Panc1 (cell line): ENCODE results near the gene BRF1. TPM values are rescaled to one million over a fixed set of nuclear protein-coding genes. Genes with fewer than 3 reads are reported as not detected.

Experiments used
- ATAC-seq: fragments of 200-7000 bp; cut with Tn5 transposase; 2 replicates; pipeline ENCODE4 v1.9.1; 2020; ENCODE audit warnings: mild to moderate bottlenecking, moderate library complexity
- BruUV-seq: library from RNA; stranded (reverse); fragments of 400-500 nt; replicated peaks from 2 replicates; lab custom pipeline; 2021; lab: Mats Ljungman, UMichigan
- CTCF ChIA-PET: fragments of 300-600 bp; sonication (Branson Sonifier 250); formaldehyde crosslinking; loops from one replicate; lab custom pipeline; 2022; ENCODE audit warnings: antibody characterized with exemption; lab: Charles Lee
- POLR2A ChIA-PET: fragments of 300-600 bp; sonication (Branson Sonifier 250); formaldehyde crosslinking; loops from one replicate; lab custom pipeline; 2022; ENCODE audit warnings: antibody characterized with exemption; lab: Charles Lee
- DNase-seq: peaks from one replicate; pipeline ENCODE4 v3.0.0-alpha.2; 2010; ENCODE audit warnings: low read depth, low spot score
- H3K27ac ChIP-seq: 2 replicates; pipeline ENCODE4 v1.5.1; 2011; ENCODE audit warnings: mild to moderate bottlenecking, low read length, inconsistent platforms
- H3K27me3 ChIP-seq: fragments of 200-500 bp; sonication (Bioruptor generic); 2 replicates; pipeline ENCODE4 v1.6.0; 2014; ENCODE audit warnings: low read length, inconsistent platforms; ENCODE audit not compliant: control insufficient read depth, insufficient read depth
- H3K36me3 ChIP-seq: fragments of 200-500 bp; sonication (Bioruptor generic); 2 replicates; pipeline ENCODE4 v1.5.1; 2014; ENCODE audit warnings: inconsistent platforms, mild to moderate bottlenecking, low read length, moderate library complexity; ENCODE audit not compliant: control insufficient read depth, insufficient read depth
- H3K4me1 ChIP-seq: 2 replicates; pipeline ENCODE4 v1.5.1; 2011; ENCODE audit warnings: inconsistent platforms, mild to moderate bottlenecking, low read length, moderate library complexity; ENCODE audit not compliant: control insufficient read depth, insufficient read depth
- H3K4me3 ChIP-seq, 2 experiments: 2 replicates each; pipeline ENCODE4 v1.5.1; 2011 to 2012; ENCODE audit warnings: low read depth in 2 of 2, low read length in 2 of 2, mild to moderate bottlenecking in 2 of 2, inconsistent platforms in 1 of 2, moderate library complexity in 1 of 2
- H3K9me3 ChIP-seq: fragments of 200-500 bp; sonication (Bioruptor generic); 2 replicates; pipeline ENCODE4 v1.5.1; 2014; ENCODE audit warnings: low read depth, mild to moderate bottlenecking, inconsistent platforms, low read length, moderate library complexity; ENCODE audit not compliant: control insufficient read depth, insufficient read depth
- POLR2AphosphoS5 ChIP-seq: IDR thresholded peaks from 2 replicates; pipeline ENCODE4 v1.6.1; 2012; ENCODE audit warnings: mild to moderate bottlenecking, low read depth, low read length, moderate library complexity
- SIN3A ChIP-seq: IDR thresholded peaks from 2 replicates; pipeline ENCODE4 v1.6.1; 2012; ENCODE audit warnings: low read depth, mild to moderate bottlenecking, low read length, moderate library complexity, borderline replicate concordance; ENCODE audit not compliant: insufficient read depth
- TCF7L2 ChIP-seq: IDR thresholded peaks from 2 replicates; pipeline ENCODE4 v1.6.1; 2011; ENCODE audit warnings: mild to moderate bottlenecking, low read depth, low read length, inconsistent platforms
- in situ Hi-C: cut with HindIII; loops from 2 replicates; pipeline ENCODE4 v1.10.0; 2016; ENCODE audit warnings: low sequenced_read_pairs, low pct_unique_long_range_greater_than_20kb
- intact Hi-C: fragments of 100-400 bp; cut with micrococcal nuclease; formaldehyde crosslinking; loops from one replicate; pipeline ENCODE4 v1.10.0; 2022; ENCODE audit not compliant: unreplicated experiment
- total RNA-seq: library from RNA; stranded (reverse); gene quantifications from one replicate; pipeline ENCODE4 v1.2.1, GENCODE V29; 2021; ENCODE audit not compliant: unreplicated experiment
- TF ChIP-seq, protein P1 (sequence below), 2 experiments: IDR thresholded peaks; 2 replicates each; pipeline ENCODE4 v1.6.1; 2011 to 2012; ENCODE audit warnings: low read depth in 2 of 2, control low read depth in 1 of 2, low read length in 1 of 2, mild to moderate bottlenecking in 1 of 2, moderate library complexity in 1 of 2; ENCODE audit not compliant: insufficient read depth in 1 of 2
- TF ChIP-seq, protein P2 (sequence below): fragments of 450-650 bp; IDR thresholded peaks from 2 replicates; pipeline ENCODE4 v1.5.1; 2017; ENCODE audit warnings: mild to moderate bottlenecking

Gene BRF1
- total RNA-seq, 1 experiment from 2014 or later: 25.0 TPM

DNA sequence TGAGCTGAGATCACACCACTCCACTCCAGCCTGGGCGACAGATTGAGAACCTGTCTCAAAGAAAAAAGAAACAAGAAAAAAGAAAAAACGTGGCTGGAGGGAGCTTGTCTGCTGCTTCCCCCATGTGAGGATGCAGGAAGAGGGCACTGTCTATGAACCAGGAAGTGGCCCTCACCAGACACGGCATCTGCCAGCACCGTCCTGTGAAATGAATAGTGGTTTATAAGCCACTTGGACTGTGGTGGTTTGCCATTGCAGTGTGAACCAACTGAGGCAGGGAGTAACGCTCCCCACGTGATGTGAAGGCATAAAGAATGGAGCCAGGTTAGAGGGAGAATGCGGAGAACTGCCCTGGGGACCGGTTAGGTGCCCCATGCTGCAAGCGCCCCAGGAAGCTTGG, 4.5 kb upstream of the BRF1 start:
- in situ Hi-C loops: no loop called here
- CTCF ChIA-PET: no interaction called here

DNA sequence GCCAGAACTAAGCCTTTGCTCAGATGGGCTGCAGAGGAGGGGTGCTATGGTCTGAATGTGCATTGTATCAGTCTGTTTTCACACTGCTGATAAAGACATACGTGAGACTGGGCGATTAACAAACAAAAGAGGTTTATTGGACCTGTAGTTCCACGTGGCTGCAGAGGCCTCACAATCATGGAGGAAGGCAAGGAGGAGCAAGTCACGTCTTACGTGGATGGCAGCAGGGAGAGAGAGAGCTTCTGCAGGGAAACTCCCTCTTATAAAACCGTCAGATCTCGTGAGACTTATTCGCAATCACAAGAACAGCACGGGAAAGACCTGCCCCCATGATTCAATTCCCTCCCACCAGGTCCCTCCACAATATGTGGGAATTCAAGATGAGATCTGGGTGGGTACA, 3.8 kb upstream of the BRF1 start:
- no peaks in the 10 kb centered on the region for H3K9me3 ChIP-seq
- H3K4me3 ChIP-seq: no peak overlapping the region
- no peaks in the 10 kb centered on the region for H3K27me3 ChIP-seq
- H3K4me1 ChIP-seq: no peaks in the 10 kb centered on the region
- H3K27ac ChIP-seq: no peak overlapping the region
- ChIA-PET CTCF (no interaction called here), POLR2A (no interaction called here)
- intact Hi-C loops (no loop called here), in situ Hi-C loops (no loop called here)
- H3K36me3 ChIP-seq: no peaks in the 10 kb centered on the region; the same call in 1 of the 2 replicates
- BruUV-seq: TSS peak; percentile 64
- ATAC-seq (no peak), DNase-seq (no peak)
- TF ChIP-seq TCF7L2 (no peak), SIN3A (no peak), POLR2AphosphoS5 (no peak)
- TF ChIP-seq, protein P1, sequence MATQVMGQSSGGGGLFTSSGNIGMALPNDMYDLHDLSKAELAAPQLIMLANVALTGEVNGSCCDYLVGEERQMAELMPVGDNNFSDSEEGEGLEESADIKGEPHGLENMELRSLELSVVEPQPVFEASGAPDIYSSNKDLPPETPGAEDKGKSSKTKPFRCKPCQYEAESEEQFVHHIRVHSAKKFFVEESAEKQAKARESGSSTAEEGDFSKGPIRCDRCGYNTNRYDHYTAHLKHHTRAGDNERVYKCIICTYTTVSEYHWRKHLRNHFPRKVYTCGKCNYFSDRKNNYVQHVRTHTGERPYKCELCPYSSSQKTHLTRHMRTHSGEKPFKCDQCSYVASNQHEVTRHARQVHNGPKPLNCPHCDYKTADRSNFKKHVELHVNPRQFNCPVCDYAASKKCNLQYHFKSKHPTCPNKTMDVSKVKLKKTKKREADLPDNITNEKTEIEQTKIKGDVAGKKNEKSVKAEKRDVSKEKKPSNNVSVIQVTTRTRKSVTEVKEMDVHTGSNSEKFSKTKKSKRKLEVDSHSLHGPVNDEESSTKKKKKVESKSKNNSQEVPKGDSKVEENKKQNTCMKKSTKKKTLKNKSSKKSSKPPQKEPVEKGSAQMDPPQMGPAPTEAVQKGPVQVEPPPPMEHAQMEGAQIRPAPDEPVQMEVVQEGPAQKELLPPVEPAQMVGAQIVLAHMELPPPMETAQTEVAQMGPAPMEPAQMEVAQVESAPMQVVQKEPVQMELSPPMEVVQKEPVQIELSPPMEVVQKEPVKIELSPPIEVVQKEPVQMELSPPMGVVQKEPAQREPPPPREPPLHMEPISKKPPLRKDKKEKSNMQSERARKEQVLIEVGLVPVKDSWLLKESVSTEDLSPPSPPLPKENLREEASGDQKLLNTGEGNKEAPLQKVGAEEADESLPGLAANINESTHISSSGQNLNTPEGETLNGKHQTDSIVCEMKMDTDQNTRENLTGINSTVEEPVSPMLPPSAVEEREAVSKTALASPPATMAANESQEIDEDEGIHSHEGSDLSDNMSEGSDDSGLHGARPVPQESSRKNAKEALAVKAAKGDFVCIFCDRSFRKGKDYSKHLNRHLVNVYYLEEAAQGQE (IDR thresholded peaks at IDR 0.05; ENCODE audit: insufficient read depth in 1 of 2, low read depth in 2 of 2, low read length in 1 of 2): no peak
- TF ChIP-seq, protein P2, sequence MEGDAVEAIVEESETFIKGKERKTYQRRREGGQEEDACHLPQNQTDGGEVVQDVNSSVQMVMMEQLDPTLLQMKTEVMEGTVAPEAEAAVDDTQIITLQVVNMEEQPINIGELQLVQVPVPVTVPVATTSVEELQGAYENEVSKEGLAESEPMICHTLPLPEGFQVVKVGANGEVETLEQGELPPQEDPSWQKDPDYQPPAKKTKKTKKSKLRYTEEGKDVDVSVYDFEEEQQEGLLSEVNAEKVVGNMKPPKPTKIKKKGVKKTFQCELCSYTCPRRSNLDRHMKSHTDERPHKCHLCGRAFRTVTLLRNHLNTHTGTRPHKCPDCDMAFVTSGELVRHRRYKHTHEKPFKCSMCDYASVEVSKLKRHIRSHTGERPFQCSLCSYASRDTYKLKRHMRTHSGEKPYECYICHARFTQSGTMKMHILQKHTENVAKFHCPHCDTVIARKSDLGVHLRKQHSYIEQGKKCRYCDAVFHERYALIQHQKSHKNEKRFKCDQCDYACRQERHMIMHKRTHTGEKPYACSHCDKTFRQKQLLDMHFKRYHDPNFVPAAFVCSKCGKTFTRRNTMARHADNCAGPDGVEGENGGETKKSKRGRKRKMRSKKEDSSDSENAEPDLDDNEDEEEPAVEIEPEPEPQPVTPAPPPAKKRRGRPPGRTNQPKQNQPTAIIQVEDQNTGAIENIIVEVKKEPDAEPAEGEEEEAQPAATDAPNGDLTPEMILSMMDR: no peak

More for the DNA sequence above, 4.5 kb upstream of the BRF1 start:
- Histone ChIP-seq H3K36me3 (no peaks in the 10 kb centered on the region; the same call in 1 of the 2 replicates), H3K9me3 (no peaks in the 10 kb centered on the region), H3K4me1 (no peaks in the 10 kb centered on the region), H3K4me3 (no peak overlapping the region), H3K27ac (no peak overlapping the region), H3K27me3 (no peaks in the 10 kb centered on the region)
- ATAC-seq (no peak), DNase-seq (no peak)
- POLR2A ChIA-PET: no interaction called here
- TF ChIP-seq TCF7L2 (no peak), POLR2AphosphoS5 (no peak)
- TF ChIP-seq, protein P1 (IDR thresholded peaks at IDR 0.05; ENCODE audit: insufficient read depth in 1 of 2, low read depth in 2 of 2, low read length in 1 of 2): no peak
- intact Hi-C loops: no loop called here
- no TSS peak for BruUV-seq
